ENCODE results near the gene FAM174A.

DNA sequence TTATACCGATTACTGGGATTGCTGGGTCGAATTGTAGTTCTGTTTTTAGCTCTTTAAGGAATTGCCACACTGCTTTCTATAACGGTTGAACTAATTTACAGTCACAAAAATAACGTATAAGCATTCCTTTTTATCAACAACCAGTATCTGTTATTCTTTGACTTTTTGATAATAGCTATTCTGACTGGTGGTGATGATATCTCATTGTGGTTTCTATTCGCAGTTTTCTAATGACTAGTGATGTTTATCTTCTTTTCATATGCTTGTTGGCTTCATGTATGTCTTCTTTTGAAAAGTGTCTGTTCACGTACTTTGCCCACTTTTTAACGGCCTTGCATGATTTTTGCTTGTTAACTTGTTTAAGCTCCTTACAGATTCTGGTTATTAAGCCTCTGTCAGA is 74.4 kb downstream of the FAM174A start:
- TF ChIP-seq EZH2 (IDR thresholded peaks at IDR 0.05; ENCODE audit: borderline replicate concordance) = no peak
- TF ChIP-seq, protein P1, sequence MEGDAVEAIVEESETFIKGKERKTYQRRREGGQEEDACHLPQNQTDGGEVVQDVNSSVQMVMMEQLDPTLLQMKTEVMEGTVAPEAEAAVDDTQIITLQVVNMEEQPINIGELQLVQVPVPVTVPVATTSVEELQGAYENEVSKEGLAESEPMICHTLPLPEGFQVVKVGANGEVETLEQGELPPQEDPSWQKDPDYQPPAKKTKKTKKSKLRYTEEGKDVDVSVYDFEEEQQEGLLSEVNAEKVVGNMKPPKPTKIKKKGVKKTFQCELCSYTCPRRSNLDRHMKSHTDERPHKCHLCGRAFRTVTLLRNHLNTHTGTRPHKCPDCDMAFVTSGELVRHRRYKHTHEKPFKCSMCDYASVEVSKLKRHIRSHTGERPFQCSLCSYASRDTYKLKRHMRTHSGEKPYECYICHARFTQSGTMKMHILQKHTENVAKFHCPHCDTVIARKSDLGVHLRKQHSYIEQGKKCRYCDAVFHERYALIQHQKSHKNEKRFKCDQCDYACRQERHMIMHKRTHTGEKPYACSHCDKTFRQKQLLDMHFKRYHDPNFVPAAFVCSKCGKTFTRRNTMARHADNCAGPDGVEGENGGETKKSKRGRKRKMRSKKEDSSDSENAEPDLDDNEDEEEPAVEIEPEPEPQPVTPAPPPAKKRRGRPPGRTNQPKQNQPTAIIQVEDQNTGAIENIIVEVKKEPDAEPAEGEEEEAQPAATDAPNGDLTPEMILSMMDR (IDR thresholded peaks at IDR 0.05; ENCODE audit: poor library complexity) = no peak
- TF ChIP-seq EZH2phosphoT487 (IDR thresholded peaks at IDR 0.05; ENCODE audit: low read depth, severe bottlenecking, unreplicated experiment) = no peak

Data from hepatocyte (in vitro differentiated cells).